ENCODE measurements around the gene GALNT2.

GALNT2 gene

GRCh38 chr1:230076121-230076520, 9.1 kb downstream of the GALNT2 start:
- Histone ChIP-seq H3K79me2 (ENCODE audit: insufficient read depth, low read length) (peaks cover 100% of the 10 kb centered on the region), H3F3A (ENCODE audit: low read depth) (no peaks in the 10 kb centered on the region), H2AFZ (ENCODE audit: low read length) (no peak overlapping the region), H3K4me3 (ENCODE audit: low read length, poor library complexity, severe bottlenecking) (peak overlapping the region; percentile 50), H3K9ac (ENCODE audit: low read depth, low read length, poor library complexity, severe bottlenecking) (no peak overlapping the region), H3K27me3 (ENCODE audit: insufficient read depth, low read length, poor library complexity, severe bottlenecking) (no peaks in the 10 kb centered on the region), H3K9me2 (replicated peaks; ENCODE audit: low read depth, low read length) (no peaks in the 10 kb centered on the region), H3K36me3 (ENCODE audit: insufficient read depth, low read length) (peaks cover 44% of the 10 kb centered on the region; the same call in 1 of the 2 replicates), H3K4me2 (ENCODE audit: low read depth, low read length, poor library complexity, severe bottlenecking) (peak overlapping the region; percentile 92), H3K4me1 (ENCODE audit: insufficient read depth, low read length, poor library complexity, severe bottlenecking) (peaks cover 53% of the 10 kb centered on the region), H3K9me3 (ENCODE audit: insufficient read depth, low read depth, low read length) (no peaks in the 10 kb centered on the region), H4K20me1 (ENCODE audit: insufficient read depth, low read length, poor library complexity, severe bottlenecking) (peaks cover 98% of the 10 kb centered on the region)
- TF ChIP-seq CTCF (conservative IDR thresholded peaks at IDR 0.05; ENCODE audit: low read length) (no peak), EZH2phosphoT487 (IDR thresholded peaks at IDR 0.05; ENCODE audit: borderline replicate concordance) (no peak)

- Histone ChIP-seq H3K9me3 (ENCODE audit: insufficient read depth, low read depth, low read length) (no peaks in the 10 kb centered on the region), H3K4me3 (ENCODE audit: low read length, poor library complexity, severe bottlenecking) (peak overlapping the region; percentile 6), H2AFZ (ENCODE audit: low read length) (no peak overlapping the region), H3K4me2 (ENCODE audit: low read depth, low read length, poor library complexity, severe bottlenecking) (peak overlapping the region; percentile 92), H3K4me1 (ENCODE audit: insufficient read depth, low read length, poor library complexity, severe bottlenecking) (peaks cover 46% of the 10 kb centered on the region), H3K36me3 (ENCODE audit: insufficient read depth, low read length) (peaks cover 53% of the 10 kb centered on the region; the same call in 1 of the 2 replicates), H3K27me3 (ENCODE audit: insufficient read depth, low read length, poor library complexity, severe bottlenecking) (no peaks in the 10 kb centered on the region), H3K9me2 (replicated peaks; ENCODE audit: low read depth, low read length) (no peaks in the 10 kb centered on the region), H3F3A (ENCODE audit: low read depth) (no peaks in the 10 kb centered on the region), H3K9ac (ENCODE audit: low read depth, low read length, poor library complexity, severe bottlenecking) (no peak overlapping the region), H3K79me2 (ENCODE audit: insufficient read depth, low read length) (peaks cover 100% of the 10 kb centered on the region), H4K20me1 (ENCODE audit: insufficient read depth, low read length, poor library complexity, severe bottlenecking) (peaks cover 98% of the 10 kb centered on the region)
- TF ChIP-seq EZH2phosphoT487 (IDR thresholded peaks at IDR 0.05; ENCODE audit: borderline replicate concordance) (no peak), CTCF (conservative IDR thresholded peaks at IDR 0.05; ENCODE audit: low read length) (no peak)
These were observed 10.0 kb downstream of the GALNT2 start for GRCh38 chr1:230077011-230077410.

GRCh38 chr1:230077436-230078213, 10.6 kb downstream of the GALNT2 start:
- Histone ChIP-seq H3K79me2 (ENCODE audit: insufficient read depth, low read length) (peaks cover 100% of the 10 kb centered on the region), H3K9ac (ENCODE audit: low read depth, low read length, poor library complexity, severe bottlenecking) (no peak overlapping the region), H3K36me3 (ENCODE audit: insufficient read depth, low read length) (peaks cover 54% of the 10 kb centered on the region; the same call in 1 of the 2 replicates), H3K4me1 (ENCODE audit: insufficient read depth, low read length, poor library complexity, severe bottlenecking) (peaks cover 42% of the 10 kb centered on the region), H3K9me2 (replicated peaks; ENCODE audit: low read depth, low read length) (no peaks in the 10 kb centered on the region), H3K9me3 (ENCODE audit: insufficient read depth, low read depth, low read length) (no peaks in the 10 kb centered on the region), H3K27me3 (ENCODE audit: insufficient read depth, low read length, poor library complexity, severe bottlenecking) (no peaks in the 10 kb centered on the region), H3K4me2 (ENCODE audit: low read depth, low read length, poor library complexity, severe bottlenecking) (peak overlapping the region; percentile 92), H4K20me1 (ENCODE audit: insufficient read depth, low read length, poor library complexity, severe bottlenecking) (peaks cover 98% of the 10 kb centered on the region), H3K4me3 (ENCODE audit: low read length, poor library complexity, severe bottlenecking) (no peak overlapping the region), H2AFZ (ENCODE audit: low read length) (no peak overlapping the region), H3F3A (ENCODE audit: low read depth) (no peaks in the 10 kb centered on the region)
- TF ChIP-seq CTCF (conservative IDR thresholded peaks at IDR 0.05; ENCODE audit: low read length) (no peak), EZH2phosphoT487 (IDR thresholded peaks at IDR 0.05; ENCODE audit: borderline replicate concordance) (no peak)
